Stomach (tissue), 9 donors: ENCODE measurements around the gene RHBDL1. TPM values are rescaled to one million over a fixed set of nuclear protein-coding genes. Genes with fewer than 3 reads are reported as not detected.

Experiments
- DNase-seq, 2 donors: peaks; one replicate each; pipeline versions ENCODE4 v3.0.0 to v3.0.0-alpha.2; 2013 to 2019
- H3K27ac ChIP-seq, 5 donors: fragments of 200-600 bp in 4 of 5; sonication (generic) in 4 of 5; one replicate each; pipeline ENCODE4 v1.5.1; 2013 to 2019; ENCODE audit warnings: mild to moderate bottlenecking in 1 of 5, moderate library complexity in 1 of 5
- H3K27me3 ChIP-seq, 3 donors: fragments of 200-600 bp; sonication (generic); one replicate each; pipeline ENCODE4 v1.5.1; 2017 to 2019; ENCODE audit warnings: mixed run types in 1 of 3
- H3K36me3 ChIP-seq, 4 donors: fragments of 200-600 bp; sonication (generic); 1 replicate in 3 of 4; 2 replicates in 1 of 4; pipeline ENCODE4 v1.5.1; 2016 to 2019
- H3K4me1 ChIP-seq, 4 donors: fragments of 200-600 bp; sonication (generic); one replicate each; pipeline ENCODE4 v1.5.1; 2016 to 2019
- H3K4me3 ChIP-seq, 4 donors: fragments of 200-600 bp; sonication (generic) in 3 of 4; one replicate each; pipeline ENCODE4 v1.5.1; 2016 to 2019; ENCODE audit warnings: mild to moderate bottlenecking in 1 of 4
- H3K9me3 ChIP-seq, 4 donors: fragments of 200-600 bp; sonication (generic); one replicate each; pipeline ENCODE4 v1.5.1; 2016 to 2019
- EP300 ChIP-seq: sonication (generic); formaldehyde crosslinking; IDR thresholded peaks from one replicate; pipeline ENCODE4 v1.6.1; 2017; ENCODE audit warnings: antibody characterized with exemption
- POLR2A ChIP-seq, 4 donors: fragments of 450-650 bp; IDR thresholded peaks; one replicate each; pipeline ENCODE4 v1.6.1; 2016; ENCODE audit warnings: antibody characterized with exemption in 4 of 4, control low read depth in 2 of 4, mild to moderate bottlenecking in 1 of 4, moderate library complexity in 1 of 4
- POLR2AphosphoS5 ChIP-seq, 3 donors: sonication (generic); formaldehyde crosslinking; IDR thresholded peaks; one replicate each; pipeline ENCODE4 v1.6.1; 2016; ENCODE audit warnings: antibody characterized with exemption in 3 of 3
- WGBS, 5 donors: extraction: QIAGEN DNeasy Blood & Tissue Kit in 3 of 5; methylation state at CpG; one replicate each; pipeline versions ENCODE4 v1.1.5 to v1.1.7; 2013 to 2018; 5-methylcytosine and 5-hydroxymethylcytosine counted together
- intact Hi-C: fragments of 100-400 bp; cut with DNase I; formaldehyde crosslinking; loops from one replicate; pipeline ENCODE4 v1.15.1; 2023; ENCODE audit warnings: low total_unique reads
- polyA plus RNA-seq, 3 donors: library from polyadenylated mRNA; stranded (reverse); fragments of 200-250 nt; gene quantifications; one replicate each; pipeline ENCODE4 v1.2.3, GENCODE V29; 2013
- total RNA-seq, 5 donors: library from RNA; depleted of rRNA; stranded (reverse); fragments of >200 nt; gene quantifications; one replicate each; pipeline versions ENCODE4 v1.1.0 to v1.2.3, GENCODE V29; 2014 to 2016
- TF ChIP-seq, protein P1 (sequence below), 7 experiments: fragments of 450-650 bp in 4 of 7; fragments of 200-600 bp in 3 of 7; sonication (generic) in 3 of 7; IDR thresholded peaks; one replicate each; pipeline ENCODE4 v1.5.1; 2016 to 2019; ENCODE audit warnings: antibody characterized with exemption in 7 of 7, control low read depth in 2 of 7, mild to moderate bottlenecking in 1 of 7
- donor health status: healthy with polysubstance abuse.
- donor health status: Bipolar disorder and iron deficiency.
- donor health status: healthy.

RHBDL1 gene
- total and polyA plus RNA-seq, 8 donors: 1.3 to 48.7 (median 3.3) TPM; not detected in 3

DNA sequence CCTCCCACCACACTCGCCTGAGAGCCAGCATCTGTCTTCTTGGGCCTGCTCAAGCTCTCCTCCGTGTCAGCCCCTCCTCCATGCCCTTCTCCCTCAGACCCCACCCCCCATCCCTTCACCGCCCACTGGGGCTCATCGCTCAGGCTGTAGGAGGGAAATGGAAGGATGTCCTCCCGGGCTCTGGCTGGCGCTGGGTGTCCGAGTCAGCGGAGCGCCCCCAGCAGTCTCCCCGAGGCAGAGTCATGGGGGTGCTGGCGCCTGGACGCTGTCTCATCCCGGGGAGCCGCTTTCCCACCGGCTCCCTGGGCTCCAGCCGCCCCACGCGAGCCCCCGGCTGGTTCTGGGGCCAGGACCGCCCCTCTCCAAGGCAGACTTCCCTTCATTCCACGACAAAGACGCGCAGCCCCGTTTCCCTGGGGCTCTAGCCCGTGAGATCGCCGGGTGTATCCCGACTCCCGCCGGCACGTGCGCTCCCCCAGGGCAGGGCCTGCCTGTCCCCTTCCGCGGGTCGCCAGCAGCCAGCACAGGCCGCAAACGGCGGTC is 45.0 kb downstream of the RHBDL1 start:
- Histone ChIP-seq H3K4me3 (peak overlapping the region; percentile 63 to 88 (median 80)), H3K36me3 (peaks cover 0 to 14% (median 0%) of the 10 kb centered on the region in 4 donors), H3K9me3 (no peaks in the 10 kb centered on the region), H3K4me1 (peaks cover 31 to 59% (median 57%) of the 10 kb centered on the region in 4 donors), H3K27me3 (peaks cover 0 to 37% (median 0%) of the 10 kb centered on the region in 3 donors), H3K27ac (peak overlapping the region; percentile 88 to 94 (median 90))
- TF ChIP-seq, protein P1, sequence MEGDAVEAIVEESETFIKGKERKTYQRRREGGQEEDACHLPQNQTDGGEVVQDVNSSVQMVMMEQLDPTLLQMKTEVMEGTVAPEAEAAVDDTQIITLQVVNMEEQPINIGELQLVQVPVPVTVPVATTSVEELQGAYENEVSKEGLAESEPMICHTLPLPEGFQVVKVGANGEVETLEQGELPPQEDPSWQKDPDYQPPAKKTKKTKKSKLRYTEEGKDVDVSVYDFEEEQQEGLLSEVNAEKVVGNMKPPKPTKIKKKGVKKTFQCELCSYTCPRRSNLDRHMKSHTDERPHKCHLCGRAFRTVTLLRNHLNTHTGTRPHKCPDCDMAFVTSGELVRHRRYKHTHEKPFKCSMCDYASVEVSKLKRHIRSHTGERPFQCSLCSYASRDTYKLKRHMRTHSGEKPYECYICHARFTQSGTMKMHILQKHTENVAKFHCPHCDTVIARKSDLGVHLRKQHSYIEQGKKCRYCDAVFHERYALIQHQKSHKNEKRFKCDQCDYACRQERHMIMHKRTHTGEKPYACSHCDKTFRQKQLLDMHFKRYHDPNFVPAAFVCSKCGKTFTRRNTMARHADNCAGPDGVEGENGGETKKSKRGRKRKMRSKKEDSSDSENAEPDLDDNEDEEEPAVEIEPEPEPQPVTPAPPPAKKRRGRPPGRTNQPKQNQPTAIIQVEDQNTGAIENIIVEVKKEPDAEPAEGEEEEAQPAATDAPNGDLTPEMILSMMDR (IDR thresholded peaks at IDR 0.05): no peak
- TF ChIP-seq EP300 (no peak), POLR2A (IDR thresholded peaks at IDR 0.05) (no peak), POLR2AphosphoS5 (IDR thresholded peaks at IDR 0.05) (no peak)
- DNase-seq: peak in 1 of 2 donors; percentile 91
- intact Hi-C loops: no loop called here
- WGBS, 5 donors: 0 to 2% (median 1%) methylated on average over 7 to 38 of the region's 38 CpGs

DNA sequence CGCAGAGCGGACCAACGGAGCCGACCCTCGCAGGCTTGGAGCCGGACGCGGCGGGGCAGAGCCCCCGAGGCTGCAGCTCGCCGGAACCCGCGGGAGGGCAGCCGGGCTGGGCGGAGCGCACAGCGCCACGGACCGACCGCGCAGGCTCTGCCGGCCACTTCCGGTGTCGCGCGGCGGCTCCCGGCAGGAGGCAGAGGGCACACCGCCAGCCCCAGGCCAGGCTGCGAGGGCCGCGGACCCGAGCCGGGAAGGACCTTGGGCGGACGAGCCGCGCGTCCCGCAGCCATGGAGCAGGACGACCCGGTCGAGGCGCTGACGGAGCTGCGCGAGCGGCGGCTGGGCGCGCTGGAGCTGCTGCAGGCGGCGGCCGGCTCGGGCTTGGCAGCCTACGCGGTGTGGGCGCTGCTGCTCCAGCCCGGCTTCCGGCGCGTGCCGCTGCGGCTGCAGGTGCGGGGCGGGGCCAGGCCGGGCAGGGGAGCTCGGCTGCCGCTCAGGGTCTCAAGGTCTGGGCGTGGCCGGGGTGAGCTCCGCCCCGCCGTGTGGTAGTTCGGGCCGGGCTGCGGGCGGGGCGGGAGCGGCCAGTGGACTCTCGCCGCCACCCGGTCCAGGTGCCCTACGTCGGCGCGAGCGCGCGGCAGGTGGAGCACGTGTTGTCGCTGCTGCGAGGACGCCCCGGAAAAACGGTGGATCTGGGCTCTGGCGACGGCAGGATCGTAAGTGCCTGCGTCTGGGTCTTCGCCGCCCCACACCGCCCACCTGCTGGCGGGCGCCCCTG is 45.7 kb downstream of the RHBDL1 start, which contains the start of gene ANTKMT:
Gene ANTKMT (plus strand): TSS at position 157 of the 775 bp plus-strand sequence. CDS start 129 bp downstream, at position 286.
- TF ChIP-seq, protein P1 (IDR thresholded peaks at IDR 0.05): no peak
- no peak for TF ChIP-seq POLR2A (IDR thresholded peaks at IDR 0.05)
- peak; percentile 22 to 74 (median 72) for TF ChIP-seq POLR2AphosphoS5 (IDR thresholded peaks at IDR 0.05)
- TF ChIP-seq EP300: no peak
- peaks cover 26 to 58% (median 55%) of the 10 kb centered on the region in 4 donors for H3K4me1 ChIP-seq
- 7 to 25% (median 10%) methylated on average over 23 to 106 of the region's 106 CpGs for WGBS, 5 donors
- intact Hi-C loops: no loop called here
- H3K36me3 ChIP-seq: peaks cover 0 to 14% (median 0%) of the 10 kb centered on the region in 4 donors
- DNase-seq: peak; percentile 89 to 96
- H3K27ac ChIP-seq: peak within 1 kb of the TSS; percentile 88 to 94 (median 90)
- peaks cover 0 to 37% (median 0%) of the 10 kb centered on the region in 3 donors for H3K27me3 ChIP-seq
- peak within 1 kb of the TSS; percentile 63 to 88 (median 80) for H3K4me3 ChIP-seq
- H3K9me3 ChIP-seq: no peaks in the 10 kb centered on the region

DNA sequence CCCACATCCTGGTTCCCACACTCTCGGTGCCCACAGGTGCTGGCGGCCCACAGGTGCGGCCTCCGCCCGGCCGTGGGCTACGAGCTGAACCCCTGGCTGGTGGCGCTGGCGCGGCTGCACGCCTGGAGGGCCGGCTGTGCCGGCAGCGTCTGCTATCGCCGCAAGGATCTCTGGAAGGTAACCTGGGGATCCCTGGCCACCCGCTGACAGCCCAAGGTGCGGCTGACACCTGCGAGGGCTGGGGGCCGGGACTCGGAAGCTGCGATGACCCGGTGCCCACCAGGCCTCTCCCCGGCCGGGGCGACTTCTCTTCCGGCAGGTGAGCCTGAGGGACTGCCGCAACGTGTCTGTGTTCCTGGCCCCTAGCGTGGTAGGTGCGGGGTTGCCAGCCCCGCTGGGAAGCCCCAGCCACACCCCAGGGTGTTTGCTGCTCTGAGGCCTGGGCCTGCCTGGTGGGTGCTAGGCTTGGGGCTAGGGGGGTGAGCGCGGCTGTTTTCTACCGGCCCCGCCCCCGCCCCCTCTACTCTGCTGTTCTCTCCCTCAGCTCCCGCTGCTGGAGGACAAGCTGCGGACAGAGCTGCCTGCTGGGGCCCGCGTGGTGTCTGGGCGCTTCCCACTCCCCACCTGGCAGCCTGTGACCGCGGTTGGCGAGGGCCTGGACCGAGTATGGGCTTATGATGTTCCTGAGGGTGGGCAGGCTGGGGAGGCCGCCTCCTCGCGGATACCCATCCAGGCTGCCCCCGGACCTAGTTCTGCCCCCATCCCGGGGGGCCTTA is 46.5 kb downstream of the RHBDL1 start:
- peaks cover 0 to 13% (median 0%) of the 10 kb centered on the region in 4 donors for H3K36me3 ChIP-seq
- TF ChIP-seq POLR2A (IDR thresholded peaks at IDR 0.05) (no peak), POLR2AphosphoS5 (IDR thresholded peaks at IDR 0.05) (no peak), EP300 (no peak)
- TF ChIP-seq, protein P1 (IDR thresholded peaks at IDR 0.05): no peak
- H3K27ac ChIP-seq: peak overlapping the region; percentile 88 to 94 (median 90)
- WGBS, 5 donors: 82 to 88% (median 85%) methylated on average over 22 to 51 of the region's 51 CpGs
- H3K4me1 ChIP-seq: peaks cover 28 to 57% (median 55%) of the 10 kb centered on the region in 4 donors
- no peak for DNase-seq
- intact Hi-C loops: no loop called here
- peak overlapping the region; percentile 63 to 88 (median 80) for H3K4me3 ChIP-seq
- no peaks in the 10 kb centered on the region for H3K9me3 ChIP-seq
- peaks cover 0 to 37% (median 5%) of the 10 kb centered on the region in 3 donors for H3K27me3 ChIP-seq
